Breast epithelium (tissue), 3 donors: ENCODE measurements around the gene PAQR4.

Source experiments
- CTCF ChIP-seq, 3 donors: fragments of 450-650 bp; IDR thresholded peaks; one replicate each; pipeline ENCODE4 v1.5.1; 2016 to 2017; ENCODE audit warnings: antibody characterized with exemption in 3 of 3, mild to moderate bottlenecking in 3 of 3, moderate library complexity in 3 of 3
- POLR2A ChIP-seq: fragments of 450-650 bp; IDR thresholded peaks from one replicate; pipeline ENCODE4 v1.6.1; 2016; ENCODE audit warnings: antibody characterized with exemption, mild to moderate bottlenecking, moderate library complexity
- POLR2AphosphoS5 ChIP-seq, 3 donors: sonication (generic); formaldehyde crosslinking; IDR thresholded peaks; one replicate each; pipeline ENCODE4 v1.6.1; 2017; ENCODE audit warnings: antibody characterized with exemption in 3 of 3

GRCh38 chr16:2929693-2930092 is 39.5 kb upstream of the PAQR4 start:
- TF ChIP-seq POLR2A (no peak), POLR2AphosphoS5 (IDR thresholded peaks at IDR 0.05) (no peak), CTCF (IDR thresholded peaks at IDR 0.05) (no peak)
